Middle frontal gyrus (tissue), 1 donor: ENCODE data around the gene BTBD16.

Experiments used
- DNase-seq: peaks from one replicate; pipeline ENCODE4 v3.0.0-alpha.2; 2015; ENCODE audit warnings: low spot score; ENCODE audit errors: extremely low spot score

The BTBD16 gene

DNA sequence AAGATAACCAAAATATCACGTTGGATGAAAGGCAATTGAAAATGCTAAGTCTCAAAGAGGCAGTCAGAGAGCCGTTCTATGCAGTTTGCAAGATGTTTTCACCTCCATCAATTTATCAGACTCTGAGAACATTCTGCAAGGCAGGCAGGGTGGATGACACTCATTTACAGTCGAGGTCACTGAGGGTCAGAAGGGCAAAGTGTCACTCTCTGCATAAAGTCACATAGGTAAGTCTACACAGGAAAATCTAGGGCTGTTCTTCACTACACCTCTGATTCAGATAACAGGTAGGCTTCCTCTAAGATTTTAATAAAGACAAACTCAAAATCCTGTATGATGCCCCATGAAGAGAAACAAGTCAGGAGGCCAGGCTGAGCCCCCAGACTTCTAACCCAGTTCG lies 102.0 kb downstream of the BTBD16 start:
- DNase-seq: no peak

DNA sequence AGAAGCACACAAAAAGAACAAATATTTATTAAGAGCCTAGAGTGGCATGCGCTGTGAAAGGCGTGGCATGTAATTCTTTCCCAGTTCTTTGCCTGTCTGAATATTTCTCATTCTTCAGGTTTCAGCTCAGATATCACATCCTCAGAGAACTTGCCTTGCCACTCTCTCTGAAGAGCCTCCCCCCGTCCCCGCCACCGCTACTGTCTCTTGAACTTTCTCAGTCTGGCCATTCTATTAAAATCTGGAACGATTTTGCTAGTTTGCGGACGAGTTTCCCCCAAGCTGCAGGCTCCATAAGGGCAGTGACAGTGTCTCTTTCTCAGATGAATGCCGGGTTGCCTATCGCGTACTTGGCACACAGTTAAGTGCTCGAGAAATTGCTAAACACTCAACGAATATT lies 102.6 kb downstream of the BTBD16 start:
- no peak for DNase-seq

DNA sequence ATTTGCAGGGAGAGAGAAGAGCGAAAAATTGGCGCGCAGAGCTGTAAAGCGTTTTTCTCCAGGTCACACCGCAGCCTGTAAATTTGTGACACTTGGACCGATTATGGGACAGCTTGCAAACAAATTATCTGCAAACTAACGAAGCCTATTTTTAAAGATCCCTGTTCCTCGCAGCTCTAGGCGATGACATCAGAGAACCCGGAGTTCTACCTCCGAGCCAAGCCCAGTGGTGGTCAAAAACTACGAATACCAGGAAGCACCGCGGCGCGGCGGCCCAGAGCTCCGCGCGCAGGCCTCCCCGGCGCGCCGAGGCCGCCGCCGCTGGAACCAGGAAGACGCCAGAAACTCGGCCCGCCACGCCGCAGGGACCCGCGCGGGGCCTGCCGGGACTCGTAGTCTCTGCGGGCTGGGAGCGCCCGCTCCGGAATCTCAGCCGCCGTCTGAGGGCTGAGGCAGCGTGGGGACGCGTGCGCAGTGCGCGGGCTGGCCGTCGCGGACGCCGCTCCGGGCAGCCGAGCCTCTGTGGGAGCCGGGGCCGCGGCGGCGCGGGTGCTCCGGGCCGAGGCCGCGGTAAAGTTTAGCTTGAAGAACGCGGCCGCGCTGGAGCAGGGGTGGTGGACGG lies 103.3 kb downstream of the BTBD16 start, which contains the start of gene PLEKHA1:
TSS of gene PLEKHA1 (plus strand) at position 472 of the 622 bp plus-strand sequence. CDS start 18,493 bp downstream, outside the sequence.
- peak; percentile 91 for DNase-seq

- DNase-seq: no peak
Measured at GRCh38 chr10:122374859-122375678, 104.0 kb downstream of the BTBD16 start.

DNA sequence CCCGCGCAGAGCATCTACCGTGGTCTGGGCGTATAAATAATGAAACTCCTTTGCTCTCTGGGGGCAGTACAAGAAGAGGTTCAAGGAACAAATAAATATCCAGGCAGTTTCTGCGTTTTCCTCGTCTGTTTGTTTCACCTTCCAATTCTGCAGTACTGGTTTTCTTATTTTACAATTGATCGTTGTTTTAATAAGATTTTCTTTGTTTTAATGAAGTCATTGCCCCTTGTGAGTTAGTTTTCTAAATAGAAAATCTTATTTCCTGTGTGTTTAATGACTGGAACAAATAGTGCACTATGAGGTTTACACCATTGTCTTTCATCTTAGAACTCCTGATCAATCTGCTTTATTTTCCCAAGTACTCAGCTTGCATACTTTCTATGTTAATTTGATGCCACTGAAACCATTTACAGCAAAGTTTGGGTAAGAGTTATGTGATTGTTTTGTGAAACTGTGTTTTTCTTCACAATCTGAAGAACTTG lies 104.6 kb downstream of the BTBD16 start:
- no peak for DNase-seq

DNA sequence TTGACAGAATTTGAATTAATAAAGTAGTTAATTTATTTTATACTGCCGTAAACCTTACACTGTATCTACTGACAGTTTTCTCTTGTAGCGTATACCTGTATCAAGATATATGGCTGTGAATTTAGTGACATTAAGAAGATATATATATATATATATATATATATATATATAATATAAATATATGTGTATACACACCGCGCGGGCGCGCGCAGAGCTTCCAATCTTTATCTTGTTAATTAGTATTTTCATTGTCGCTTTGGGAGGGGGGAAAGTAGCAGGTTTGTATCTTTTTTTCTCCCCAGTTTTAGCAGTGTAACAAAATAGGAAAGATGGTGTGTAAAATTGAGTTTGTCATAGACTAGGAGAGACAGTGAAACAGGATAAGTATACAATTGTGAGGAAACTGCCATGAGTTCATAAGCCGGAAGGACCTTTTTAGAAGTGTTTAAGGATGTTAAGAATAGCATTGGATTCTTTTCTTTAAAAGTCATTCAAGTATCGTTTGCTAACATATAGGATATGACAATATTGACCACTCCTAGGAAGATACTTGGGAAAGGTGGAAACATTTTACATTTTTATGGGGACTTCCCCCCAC lies 105.4 kb downstream of the BTBD16 start:
- no peak for DNase-seq

- DNase-seq: no peak
Measured at GRCh38 chr10:122379041-122379440, 107.9 kb downstream of the BTBD16 start.

- no peak for DNase-seq
Measured at GRCh38 chr10:122379537-122379936, 108.4 kb downstream of the BTBD16 start.

DNA sequence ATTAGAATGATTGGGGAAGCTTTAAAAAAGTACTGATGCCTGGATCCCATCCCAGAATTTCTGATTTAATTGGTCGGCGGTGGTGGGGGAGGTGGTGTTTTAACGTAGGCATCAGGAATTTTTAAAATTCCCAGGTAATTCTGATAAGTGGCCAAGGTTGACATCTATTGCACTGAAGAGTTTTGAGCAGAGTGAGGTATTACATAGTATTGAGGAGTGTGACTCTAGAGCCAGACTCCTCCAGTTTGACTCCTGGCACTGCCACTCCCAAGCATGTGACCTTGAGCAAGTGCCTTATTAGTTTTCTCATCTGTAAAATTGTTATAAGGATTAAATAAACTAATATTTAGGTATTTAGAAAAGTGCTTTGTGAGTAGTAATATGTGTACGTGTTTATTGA lies 109.6 kb downstream of the BTBD16 start:
- no peak for DNase-seq

DNA sequence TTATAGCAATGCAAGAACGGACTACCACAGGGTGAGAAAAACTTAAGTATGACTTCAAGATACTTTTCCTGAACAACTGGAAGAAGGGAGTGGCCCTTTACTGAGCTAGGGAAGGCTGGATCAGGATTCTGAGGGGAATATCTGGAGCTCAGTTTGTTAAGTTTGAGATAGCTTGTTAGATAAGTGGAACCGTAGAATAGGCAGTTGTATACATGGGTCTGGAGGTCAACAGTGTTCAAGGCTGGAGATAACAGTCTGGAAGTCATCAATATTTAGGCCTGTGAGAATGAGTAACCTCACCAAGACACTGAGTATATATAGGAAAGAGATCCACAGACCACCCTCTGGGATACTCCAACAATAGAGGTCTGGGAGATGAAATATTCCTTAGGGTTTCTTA lies 110.6 kb downstream of the BTBD16 start:
- DNase-seq: no peak

- no peak for DNase-seq
Measured at GRCh38 chr10:122386514-122386913, 115.4 kb downstream of the BTBD16 start.

- DNase-seq: no peak
Measured at GRCh38 chr10:122387572-122387971, 116.5 kb downstream of the BTBD16 start.
